Osteocyte (in vitro differentiated cells): Measurements from ENCODE around the gene RANBP10. TPM values are rescaled to one million over a fixed set of nuclear protein-coding genes. Genes with fewer than 3 reads are reported as not detected.
"Not testable (repeated sequence)": the region's sequence is repeated elsewhere in the genome, so short reads cannot be mapped to it uniquely, and the experiment has no call there.

Source experiments
- DNase-seq: peaks from one replicate; pipeline ENCODE4 v3.0.0; 2021; ENCODE audit warnings: mixed read lengths; ENCODE audit not compliant: unreplicated experiment; ENCODE audit errors: extremely low spot score
- H3K27ac Mint-ChIP-seq: one replicate; pipeline ENCODE4 v1.8.0; 2021; ENCODE audit warnings: mild to moderate bottlenecking, mixed read lengths; ENCODE audit not compliant: unreplicated experiment
- H3K27me3 Mint-ChIP-seq: one replicate; pipeline ENCODE4 v1.8.0; 2021; ENCODE audit warnings: mixed read lengths; ENCODE audit not compliant: unreplicated experiment
- H3K36me3 Mint-ChIP-seq: one replicate; pipeline ENCODE4 v1.8.0; 2021; ENCODE audit warnings: mixed read lengths; ENCODE audit not compliant: unreplicated experiment
- H3K4me1 Mint-ChIP-seq: one replicate; pipeline ENCODE4 v1.8.0; 2021; ENCODE audit warnings: mixed read lengths; ENCODE audit not compliant: unreplicated experiment
- H3K4me3 Mint-ChIP-seq: one replicate; pipeline ENCODE4 v1.8.0; 2021; ENCODE audit warnings: mild to moderate bottlenecking, moderate library complexity, mixed read lengths; ENCODE audit not compliant: unreplicated experiment
- H3K9me3 Mint-ChIP-seq: one replicate; pipeline ENCODE4 v1.8.0; 2021; ENCODE audit warnings: mixed read lengths; ENCODE audit not compliant: unreplicated experiment
- total RNA-seq: library from RNA; stranded (reverse); gene quantifications from 2 replicates; pipeline ENCODE4 v1.2.1, GENCODE V29; 2021
- TF ChIP-seq, protein P1 (sequence below): fragments of 200-600 bp; sonication (generic); IDR thresholded peaks from 2 replicates; pipeline ENCODE4 v1.5.0; 2021; ENCODE audit warnings: antibody characterized with exemption, mild to moderate bottlenecking, moderate library complexity

The RANBP10 gene
- total RNA-seq, 1 donor from 2014 or later = 18.9 TPM

DNA sequence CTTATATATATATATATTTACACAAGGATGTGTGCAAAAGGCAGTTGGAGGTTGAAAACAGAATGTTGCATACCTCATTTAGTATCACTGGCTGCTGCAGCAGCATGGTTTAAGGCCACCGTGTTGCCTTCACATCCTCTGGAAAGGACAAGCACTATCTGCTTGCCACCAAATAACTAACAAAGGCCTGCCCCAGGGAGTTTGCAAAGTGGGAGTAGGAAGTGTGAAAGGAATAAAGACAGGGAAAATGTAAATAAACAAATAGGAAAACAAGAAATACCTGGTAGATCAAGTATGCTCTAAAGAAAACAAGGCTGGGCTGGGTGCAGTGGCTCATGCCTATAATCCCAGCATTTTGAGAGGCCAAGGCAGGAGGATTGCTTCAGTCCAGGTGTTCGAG lies 53.7 kb downstream of the RANBP10 start:
- no peak for DNase-seq
- Mint-ChIP-seq H3K4me1 (no peaks in the 10 kb centered on the region), H3K27me3 (no peaks in the 10 kb centered on the region), H3K36me3 (peaks cover 3% of the 10 kb centered on the region), H3K27ac (no peak overlapping the region), H3K9me3 (no peaks in the 10 kb centered on the region), H3K4me3 (no peak overlapping the region)
- TF ChIP-seq, protein P1, sequence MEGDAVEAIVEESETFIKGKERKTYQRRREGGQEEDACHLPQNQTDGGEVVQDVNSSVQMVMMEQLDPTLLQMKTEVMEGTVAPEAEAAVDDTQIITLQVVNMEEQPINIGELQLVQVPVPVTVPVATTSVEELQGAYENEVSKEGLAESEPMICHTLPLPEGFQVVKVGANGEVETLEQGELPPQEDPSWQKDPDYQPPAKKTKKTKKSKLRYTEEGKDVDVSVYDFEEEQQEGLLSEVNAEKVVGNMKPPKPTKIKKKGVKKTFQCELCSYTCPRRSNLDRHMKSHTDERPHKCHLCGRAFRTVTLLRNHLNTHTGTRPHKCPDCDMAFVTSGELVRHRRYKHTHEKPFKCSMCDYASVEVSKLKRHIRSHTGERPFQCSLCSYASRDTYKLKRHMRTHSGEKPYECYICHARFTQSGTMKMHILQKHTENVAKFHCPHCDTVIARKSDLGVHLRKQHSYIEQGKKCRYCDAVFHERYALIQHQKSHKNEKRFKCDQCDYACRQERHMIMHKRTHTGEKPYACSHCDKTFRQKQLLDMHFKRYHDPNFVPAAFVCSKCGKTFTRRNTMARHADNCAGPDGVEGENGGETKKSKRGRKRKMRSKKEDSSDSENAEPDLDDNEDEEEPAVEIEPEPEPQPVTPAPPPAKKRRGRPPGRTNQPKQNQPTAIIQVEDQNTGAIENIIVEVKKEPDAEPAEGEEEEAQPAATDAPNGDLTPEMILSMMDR = no peak

DNA sequence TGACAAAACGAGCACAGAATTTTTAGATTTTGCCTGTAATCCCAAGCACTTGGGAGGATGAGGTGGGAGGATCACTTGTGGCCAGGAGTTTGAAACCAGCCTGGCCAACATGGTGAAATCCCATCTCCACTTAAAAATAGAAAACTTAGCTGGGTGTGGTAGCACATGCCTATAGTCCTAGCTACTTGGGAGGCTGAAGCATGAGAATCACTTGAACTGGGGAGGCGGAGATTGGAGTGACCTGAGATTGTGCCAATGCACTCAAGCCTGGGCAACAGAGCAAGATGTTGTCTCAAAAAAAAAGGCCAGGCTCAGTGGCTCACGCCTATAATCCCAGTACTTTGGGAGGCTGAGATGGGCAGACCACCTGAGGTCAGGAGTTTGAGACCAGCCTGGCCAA lies 55.0 kb downstream of the RANBP10 start:
- H3K27me3 Mint-ChIP-seq, H3K36me3 Mint-ChIP-seq, H3K4me3 Mint-ChIP-seq, DNase-seq, H3K9me3 Mint-ChIP-seq, H3K27ac Mint-ChIP-seq, H3K4me1 Mint-ChIP-seq: not testable (repeated sequence)

DNA sequence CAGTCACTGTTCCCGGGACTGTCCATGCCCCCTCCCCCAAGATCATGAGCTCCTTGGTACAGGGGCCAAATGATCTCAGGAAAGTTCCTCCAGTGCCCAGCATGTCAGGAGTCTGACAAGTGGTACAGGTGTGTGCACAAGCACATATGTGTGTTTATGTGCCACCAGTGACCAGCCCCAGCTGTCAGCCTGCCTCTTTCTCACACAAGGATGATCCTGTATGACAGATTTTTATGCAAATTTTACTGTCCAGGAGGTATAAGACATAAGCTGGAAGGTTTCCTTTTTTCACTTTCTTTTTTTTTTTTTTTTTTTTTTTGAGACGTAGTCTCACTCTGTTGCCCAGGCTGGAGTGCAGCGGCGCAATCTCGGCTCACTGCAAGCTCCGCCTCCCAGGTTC lies 55.9 kb downstream of the RANBP10 start:
- H3K36me3 Mint-ChIP-seq = peaks cover 3% of the 10 kb centered on the region
- TF ChIP-seq, protein P1 = no peak
- no peak overlapping the region for H3K4me3 Mint-ChIP-seq
- no peaks in the 10 kb centered on the region for H3K27me3 Mint-ChIP-seq
- DNase-seq = no peak
- no peak overlapping the region for H3K27ac Mint-ChIP-seq
- no peaks in the 10 kb centered on the region for H3K9me3 Mint-ChIP-seq
- H3K4me1 Mint-ChIP-seq = no peaks in the 10 kb centered on the region

DNA sequence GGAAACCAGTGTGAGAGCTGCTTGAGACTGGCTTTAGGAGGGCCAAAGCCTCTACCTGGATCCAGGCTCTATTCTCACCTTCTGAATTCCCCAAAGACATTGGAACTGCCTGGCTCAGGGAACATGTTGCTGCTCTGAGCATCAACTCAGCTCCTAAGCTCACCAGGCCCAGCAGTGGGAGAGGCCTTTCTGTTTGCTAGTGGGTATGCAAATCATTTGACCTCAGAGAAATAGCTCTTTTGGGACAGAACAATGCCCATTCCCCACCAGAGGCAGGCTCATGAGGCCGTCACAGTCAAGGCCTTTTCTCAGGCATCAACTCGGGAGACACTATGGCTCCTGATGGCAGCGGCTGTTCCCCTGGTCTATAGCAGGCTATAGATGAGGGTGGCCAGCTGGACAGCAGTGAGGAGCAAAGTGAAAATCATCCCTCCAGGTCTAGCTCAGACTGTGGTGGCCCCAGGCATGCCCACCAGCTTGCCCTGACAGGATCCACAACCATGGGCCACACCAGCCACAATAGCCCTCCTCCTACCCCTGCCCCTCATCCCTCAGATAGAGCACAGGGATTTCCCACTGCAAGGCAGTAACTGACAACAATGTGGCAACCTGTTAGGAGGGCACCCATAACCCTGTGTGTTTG lies 56.8 kb downstream of the RANBP10 start:
- no peaks in the 10 kb centered on the region for H3K27me3 Mint-ChIP-seq
- H3K4me1 Mint-ChIP-seq = no peaks in the 10 kb centered on the region
- H3K27ac Mint-ChIP-seq = no peak overlapping the region
- H3K36me3 Mint-ChIP-seq = peaks cover 4% of the 10 kb centered on the region
- TF ChIP-seq, protein P1 = no peak
- H3K9me3 Mint-ChIP-seq = no peaks in the 10 kb centered on the region
- H3K4me3 Mint-ChIP-seq = no peak overlapping the region
- DNase-seq = no peak

DNA sequence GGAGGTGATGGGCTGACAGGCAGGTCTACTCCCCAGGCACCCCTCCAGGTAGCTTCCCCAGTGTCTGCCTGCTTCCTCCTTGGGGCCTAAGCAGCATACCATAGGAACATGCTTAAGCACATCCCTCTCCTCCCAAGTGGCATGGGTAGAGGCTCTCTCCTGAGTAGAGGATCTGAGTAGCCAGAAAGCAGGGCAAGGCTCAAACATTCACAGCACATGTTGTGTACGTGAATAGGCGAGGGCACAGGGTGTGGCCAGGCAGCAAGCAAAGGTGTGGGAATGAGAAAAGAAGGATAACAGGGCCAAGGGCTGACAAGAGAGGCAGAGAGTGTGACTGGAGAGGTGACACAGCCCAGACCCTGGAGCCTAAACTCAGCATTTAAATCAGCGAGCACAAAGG lies 57.5 kb downstream of the RANBP10 start:
- Mint-ChIP-seq H3K27ac (no peak overlapping the region), H3K9me3 (no peaks in the 10 kb centered on the region), H3K36me3 (peaks cover 7% of the 10 kb centered on the region), H3K27me3 (no peaks in the 10 kb centered on the region), H3K4me1 (no peaks in the 10 kb centered on the region), H3K4me3 (no peak overlapping the region)
- TF ChIP-seq, protein P1 = no peak
- no peak for DNase-seq

DNA sequence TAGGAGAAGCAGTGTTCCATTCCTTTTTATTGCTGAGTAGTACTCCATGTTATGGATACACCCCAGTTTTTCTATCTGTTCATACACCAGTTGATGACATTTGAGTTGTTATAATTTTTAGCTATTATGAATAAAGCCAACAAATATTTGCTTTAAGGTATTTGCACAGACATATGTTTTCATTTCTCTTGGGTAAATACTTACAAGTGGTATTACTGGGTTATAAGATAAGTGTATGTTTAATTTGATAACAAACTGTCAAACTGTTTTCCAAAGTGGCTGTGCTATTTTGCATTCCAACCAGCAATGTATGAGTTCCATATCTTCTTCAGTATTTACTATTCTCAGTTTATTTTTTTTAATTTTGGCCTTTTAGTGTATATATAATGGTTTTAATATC lies 59.5 kb downstream of the RANBP10 start:
- H3K4me1 Mint-ChIP-seq = no peaks in the 10 kb centered on the region
- DNase-seq = no peak

More for the DNA sequence above, 59.5 kb downstream of the RANBP10 start:
- TF ChIP-seq, protein P1 = no peak
- H3K27me3 Mint-ChIP-seq = no peaks in the 10 kb centered on the region
- H3K36me3 Mint-ChIP-seq = peaks cover 17% of the 10 kb centered on the region
- no peaks in the 10 kb centered on the region for H3K9me3 Mint-ChIP-seq
- no peak overlapping the region for H3K27ac Mint-ChIP-seq
- H3K4me3 Mint-ChIP-seq = no peak overlapping the region
